ENCODE data around the gene PINLYP. TPM values are rescaled to one million over a fixed set of nuclear protein-coding genes. Genes with fewer than 3 reads are reported as not detected.
A peak's percentile ranks its signal among the peaks of the same experiment; 100 is the strongest.

PINLYP gene
- total and polyA plus RNA-seq, 2 of the 13 experiments (the other 11 are each of a cell fraction or from before 2014, with no cell fraction given) = 0.21 to 0.24 TPM

DNA sequence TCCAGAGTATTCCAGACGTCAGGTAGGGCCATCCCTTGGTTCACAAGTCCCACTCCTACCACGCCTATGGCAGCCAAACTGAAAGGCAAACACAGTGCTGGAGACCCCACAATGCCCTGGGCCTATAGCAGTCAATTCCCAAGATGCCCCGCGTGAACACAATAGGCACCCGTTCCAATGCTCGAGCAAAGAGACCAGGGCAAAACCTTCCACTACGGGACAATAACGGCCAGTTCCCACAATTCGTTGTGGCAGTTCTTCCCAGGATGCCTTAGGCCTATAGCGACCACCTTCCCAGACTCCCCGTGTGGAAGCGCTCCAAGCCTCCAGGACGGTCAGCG, 43.3 kb downstream of the PINLYP start (continued):
- TF ChIP-seq ZNF318 (CRISPR knock-in tag; IDR thresholded peaks at IDR 0.05) (peak; percentile 46; the same call in 1 of the 2 replicates), ZSCAN25 (CRISPR knock-in tag; IDR thresholded peaks at IDR 0.05) (no peak), ZNF691 (CRISPR knock-in tag; IDR thresholded peaks at IDR 0.05; ENCODE audit: borderline replicate concordance, low read depth) (0 out of 2 replicates have a peak, but pooled peaks have one; percentile 41), ZNF737 (CRISPR knock-in tag; IDR thresholded peaks at IDR 0.05; ENCODE audit: borderline replicate concordance) (peak; percentile 88; the same call in 1 of the 2 replicates), YEATS2 (CRISPR knock-in tag; IDR thresholded peaks at IDR 0.05; ENCODE audit: borderline replicate concordance) (peak; percentile 80), FOSL1 (CRISPR knock-in tag; IDR thresholded peaks at IDR 0.05; ENCODE audit: borderline replicate concordance) (no peak), MTF1 (CRISPR knock-in tag; IDR thresholded peaks at IDR 0.05) (no peak), ARHGAP35 (CRISPR knock-in tag; IDR thresholded peaks at IDR 0.05; ENCODE audit: borderline replicate concordance) (no peak), CTCF (CRISPR knock-in tag; IDR thresholded peaks at IDR 0.05) (no peak), ZNF780A (CRISPR knock-in tag; IDR thresholded peaks at IDR 0.05) (no peak), KMT2B (CRISPR knock-in tag; IDR thresholded peaks at IDR 0.05) (0 out of 2 replicates have a peak, but pooled peaks have one; percentile 42), EEA1 (CRISPR knock-in tag; IDR thresholded peaks at IDR 0.05; ENCODE audit: borderline replicate concordance) (no peak; the same call in 1 of the 2 replicates), ZNF10 (CRISPR knock-in tag; IDR thresholded peaks at IDR 0.05; ENCODE audit: borderline replicate concordance, low read depth) (no peak), CSRNP1 (CRISPR knock-in tag; IDR thresholded peaks at IDR 0.05) (no peak), PAWR (CRISPR knock-in tag; IDR thresholded peaks at IDR 0.05; ENCODE audit: borderline replicate concordance) (no peak)
- TF ChIP-seq, protein P1, sequence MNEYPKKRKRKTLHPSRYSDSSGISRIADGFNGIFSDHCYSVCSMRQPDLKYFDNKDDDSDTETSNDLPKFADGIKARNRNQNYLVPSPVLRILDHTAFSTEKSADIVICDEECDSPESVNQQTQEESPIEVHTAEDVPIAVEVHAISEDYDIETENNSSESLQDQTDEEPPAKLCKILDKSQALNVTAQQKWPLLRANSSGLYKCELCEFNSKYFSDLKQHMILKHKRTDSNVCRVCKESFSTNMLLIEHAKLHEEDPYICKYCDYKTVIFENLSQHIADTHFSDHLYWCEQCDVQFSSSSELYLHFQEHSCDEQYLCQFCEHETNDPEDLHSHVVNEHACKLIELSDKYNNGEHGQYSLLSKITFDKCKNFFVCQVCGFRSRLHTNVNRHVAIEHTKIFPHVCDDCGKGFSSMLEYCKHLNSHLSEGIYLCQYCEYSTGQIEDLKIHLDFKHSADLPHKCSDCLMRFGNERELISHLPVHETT (CRISPR knock-in tag; conservative IDR thresholded peaks at IDR 0.05) = no peak

Data from HepG2 (cell line).